Measurements from ENCODE around the gene ITGAE. TPM values are rescaled to one million over a fixed set of nuclear protein-coding genes. Genes with fewer than 3 reads are reported as not detected.

ITGAE gene
- total RNA-seq, 4 donors from 2014 or later: 5.7 to 40.5 (median 26.9) TPM

GRCh38 chr17:3723188-3723555 lies 77.8 kb downstream of the ITGAE start:
- DNase-seq: no peak
- WGBS, 2 donors: 4 to 5% methylated on average over 8 of the region's 13 CpGs
- Histone ChIP-seq H3K27me3 (no peaks in the 10 kb centered on the region), H3K4me1 (peaks cover 18 to 61% (median 54%) of the 10 kb centered on the region in 3 donors), H3K4me3 (peak overlapping the region; percentile 66 to 97 (median 82)), H3K27ac (peak overlapping the region; percentile 86 to 95 (median 92)), H3K36me3 (peaks cover 0 to 25% (median 0%) of the 10 kb centered on the region in 3 donors), H3K9me3 (no peaks in the 10 kb centered on the region)
- TF ChIP-seq POLR2A (IDR thresholded peaks at IDR 0.05) (no peak), CTCF (IDR thresholded peaks at IDR 0.05) (no peak)
- intact Hi-C loops (cut with DNase I): no loop called here

GRCh38 chr17:3722716-3723115 lies 78.3 kb downstream of the ITGAE start:
- no peak for DNase-seq
- TF ChIP-seq CTCF (IDR thresholded peaks at IDR 0.05): no peak
- no peak for TF ChIP-seq POLR2A (IDR thresholded peaks at IDR 0.05)
- Histone ChIP-seq H3K27me3 (no peaks in the 10 kb centered on the region), H3K27ac (peak overlapping the region; percentile 86 to 95 (median 92)), H3K4me3 (peak overlapping the region; percentile 66 to 97 (median 82)), H3K9me3 (no peaks in the 10 kb centered on the region), H3K4me1 (peaks cover 18 to 64% (median 54%) of the 10 kb centered on the region in 3 donors), H3K36me3 (peaks cover 0 to 29% (median 0%) of the 10 kb centered on the region in 3 donors)
- 14 to 18% methylated on average over 6 of the region's 6 CpGs for WGBS, 2 donors
- intact Hi-C loops (cut with DNase I): no loop called here

GRCh38 chr17:3719265-3719664 lies 81.7 kb downstream of the ITGAE start:
- Histone ChIP-seq H3K27ac (peak overlapping the region in 2 of 4 donors; percentile 58 to 75), H3K27me3 (no peaks in the 10 kb centered on the region), H3K4me1 (peaks cover 9 to 55% (median 44%) of the 10 kb centered on the region in 3 donors), H3K4me3 (no peak overlapping the region), H3K36me3 (peaks cover 10 to 64% (median 28%) of the 10 kb centered on the region in 3 donors), H3K9me3 (no peaks in the 10 kb centered on the region)
- no peak for DNase-seq
- intact Hi-C loops (cut with DNase I): no loop called here
- TF ChIP-seq CTCF (IDR thresholded peaks at IDR 0.05): no peak
- no peak for TF ChIP-seq POLR2A (IDR thresholded peaks at IDR 0.05)

- TF ChIP-seq CTCF (IDR thresholded peaks at IDR 0.05): no peak
- no peak for TF ChIP-seq POLR2A (IDR thresholded peaks at IDR 0.05)
- H3K4me1 ChIP-seq: peaks cover 7 to 50% (median 41%) of the 10 kb centered on the region in 3 donors
- intact Hi-C loops (cut with DNase I): no loop called here
- DNase-seq: no peak
- H3K4me3 ChIP-seq: no peak overlapping the region
- H3K9me3 ChIP-seq: no peaks in the 10 kb centered on the region
- WGBS, 2 donors: 80 to 87% methylated on average over 2 to 4 of the region's 4 CpGs
- H3K27ac ChIP-seq: no peak overlapping the region
- no peaks in the 10 kb centered on the region for H3K27me3 ChIP-seq
- peaks cover 10 to 74% (median 28%) of the 10 kb centered on the region in 3 donors for H3K36me3 ChIP-seq
These were observed 82.8 kb downstream of the ITGAE start for GRCh38 chr17:3718201-3718600.

- Histone ChIP-seq H3K4me1 (peaks cover 0 to 34% (median 17%) of the 10 kb centered on the region in 3 donors), H3K27ac (no peak overlapping the region), H3K4me3 (no peak overlapping the region), H3K9me3 (no peaks in the 10 kb centered on the region), H3K36me3 (peaks cover 10 to 85% (median 28%) of the 10 kb centered on the region in 3 donors), H3K27me3 (no peaks in the 10 kb centered on the region)
- WGBS, 2 donors: 78 to 83% methylated on average over 8 of the region's 8 CpGs
- no peak for DNase-seq
- TF ChIP-seq CTCF (IDR thresholded peaks at IDR 0.05): no peak
- TF ChIP-seq POLR2A (IDR thresholded peaks at IDR 0.05): no peak
- intact Hi-C loops (cut with DNase I): no loop called here
These were observed 85.7 kb downstream of the ITGAE start for GRCh38 chr17:3715296-3715695.
